ENCODE data around the gene CNFN.

Gene CNFN

GRCh38 chr19:42378225-42379215, 11.6 kb downstream of the CNFN start:
- H3K4me1 ChIP-seq (ENCODE audit: insufficient read depth, low read length), result peaks cover 3% of the 10 kb centered on the region
- H3K27me3 ChIP-seq (ENCODE audit: insufficient read depth, low read length), result no peaks in the 10 kb centered on the region
- H3K4me3 ChIP-seq (ENCODE audit: low read length), result no peak overlapping the region
- peaks cover 27% of the 10 kb centered on the region for H3K36me3 ChIP-seq (ENCODE audit: insufficient read depth, low read length)
- no peaks in the 10 kb centered on the region for H3K9me3 ChIP-seq (ENCODE audit: low read length)
- H2AFZ ChIP-seq (ENCODE audit: low read depth, low read length), result no peak overlapping the region

GRCh38 chr19:42376177-42376555, 13.9 kb downstream of the CNFN start:
- Histone ChIP-seq H3K36me3 (ENCODE audit: insufficient read depth, low read length) (peaks cover 38% of the 10 kb centered on the region), H3K4me3 (ENCODE audit: low read length) (no peak overlapping the region), H3K27me3 (ENCODE audit: insufficient read depth, low read length) (no peaks in the 10 kb centered on the region), H3K9me3 (ENCODE audit: low read length) (no peaks in the 10 kb centered on the region), H2AFZ (ENCODE audit: low read depth, low read length) (no peak overlapping the region), H3K4me1 (ENCODE audit: insufficient read depth, low read length) (peaks cover 3% of the 10 kb centered on the region)

- H2AFZ ChIP-seq (ENCODE audit: low read depth, low read length), result no peak overlapping the region
- peaks cover 3% of the 10 kb centered on the region for H3K4me1 ChIP-seq (ENCODE audit: insufficient read depth, low read length)
- no peak overlapping the region for H3K4me3 ChIP-seq (ENCODE audit: low read length)
- peaks cover 40% of the 10 kb centered on the region for H3K36me3 ChIP-seq (ENCODE audit: insufficient read depth, low read length)
- no peaks in the 10 kb centered on the region for H3K27me3 ChIP-seq (ENCODE audit: insufficient read depth, low read length)
- no peaks in the 10 kb centered on the region for H3K9me3 ChIP-seq (ENCODE audit: low read length)
These were observed 14.5 kb downstream of the CNFN start for GRCh38 chr19:42375415-42376176.

GRCh38 chr19:42374826-42375376, 15.2 kb downstream of the CNFN start:
- Histone ChIP-seq H3K9me3 (ENCODE audit: low read length) (no peaks in the 10 kb centered on the region), H3K4me3 (ENCODE audit: low read length) (no peak overlapping the region), H2AFZ (ENCODE audit: low read depth, low read length) (no peak overlapping the region), H3K4me1 (ENCODE audit: insufficient read depth, low read length) (peaks cover 9% of the 10 kb centered on the region), H3K27me3 (ENCODE audit: insufficient read depth, low read length) (no peaks in the 10 kb centered on the region), H3K36me3 (ENCODE audit: insufficient read depth, low read length) (peaks cover 46% of the 10 kb centered on the region)

- peaks cover 44% of the 10 kb centered on the region for H3K36me3 ChIP-seq (ENCODE audit: insufficient read depth, low read length)
- no peaks in the 10 kb centered on the region for H3K9me3 ChIP-seq (ENCODE audit: low read length)
- peaks cover 11% of the 10 kb centered on the region for H3K4me1 ChIP-seq (ENCODE audit: insufficient read depth, low read length)
- no peaks in the 10 kb centered on the region for H3K27me3 ChIP-seq (ENCODE audit: insufficient read depth, low read length)
- H3K4me3 ChIP-seq (ENCODE audit: low read length), result no peak overlapping the region
- H2AFZ ChIP-seq (ENCODE audit: low read depth, low read length), result no peak overlapping the region
These were observed 19.4 kb downstream of the CNFN start for GRCh38 chr19:42370626-42371175.

GRCh38 chr19:42370068-42370520, 20.0 kb downstream of the CNFN start:
- H2AFZ ChIP-seq (ENCODE audit: low read depth, low read length), result no peak overlapping the region
- H3K36me3 ChIP-seq (ENCODE audit: insufficient read depth, low read length), result peaks cover 42% of the 10 kb centered on the region
- peaks cover 11% of the 10 kb centered on the region for H3K4me1 ChIP-seq (ENCODE audit: insufficient read depth, low read length)
- H3K9me3 ChIP-seq (ENCODE audit: low read length), result no peaks in the 10 kb centered on the region
- no peaks in the 10 kb centered on the region for H3K27me3 ChIP-seq (ENCODE audit: insufficient read depth, low read length)
- H3K4me3 ChIP-seq (ENCODE audit: low read length), result no peak overlapping the region

GRCh38 chr19:42369433-42370067, 20.5 kb downstream of the CNFN start:
- no peak overlapping the region for H2AFZ ChIP-seq (ENCODE audit: low read depth, low read length)
- no peaks in the 10 kb centered on the region for H3K27me3 ChIP-seq (ENCODE audit: insufficient read depth, low read length)
- no peaks in the 10 kb centered on the region for H3K9me3 ChIP-seq (ENCODE audit: low read length)
- peaks cover 11% of the 10 kb centered on the region for H3K4me1 ChIP-seq (ENCODE audit: insufficient read depth, low read length)
- H3K36me3 ChIP-seq (ENCODE audit: insufficient read depth, low read length), result peaks cover 39% of the 10 kb centered on the region
- H3K4me3 ChIP-seq (ENCODE audit: low read length), result no peak overlapping the region

GRCh38 chr19:42368765-42369164, 21.3 kb downstream of the CNFN start:
- Histone ChIP-seq H3K9me3 (ENCODE audit: low read length) (peaks cover 1% of the 10 kb centered on the region), H2AFZ (ENCODE audit: low read depth, low read length) (no peak overlapping the region), H3K4me1 (ENCODE audit: insufficient read depth, low read length) (peaks cover 11% of the 10 kb centered on the region), H3K36me3 (ENCODE audit: insufficient read depth, low read length) (peaks cover 41% of the 10 kb centered on the region), H3K27me3 (ENCODE audit: insufficient read depth, low read length) (no peaks in the 10 kb centered on the region), H3K4me3 (ENCODE audit: low read length) (no peak overlapping the region)

- Histone ChIP-seq H2AFZ (ENCODE audit: low read depth, low read length) (no peak overlapping the region), H3K36me3 (ENCODE audit: insufficient read depth, low read length) (peaks cover 43% of the 10 kb centered on the region), H3K4me1 (ENCODE audit: insufficient read depth, low read length) (peaks cover 11% of the 10 kb centered on the region), H3K27me3 (ENCODE audit: insufficient read depth, low read length) (no peaks in the 10 kb centered on the region), H3K9me3 (ENCODE audit: low read length) (peaks cover 3% of the 10 kb centered on the region), H3K4me3 (ENCODE audit: low read length) (no peak overlapping the region)
These were observed 21.7 kb downstream of the CNFN start for GRCh38 chr19:42368360-42368759.

GRCh38 chr19:42367929-42368328, 22.2 kb downstream of the CNFN start:
- no peaks in the 10 kb centered on the region for H3K27me3 ChIP-seq (ENCODE audit: insufficient read depth, low read length)
- H2AFZ ChIP-seq (ENCODE audit: low read depth, low read length), result no peak overlapping the region
- H3K36me3 ChIP-seq (ENCODE audit: insufficient read depth, low read length), result peaks cover 47% of the 10 kb centered on the region
- peaks cover 4% of the 10 kb centered on the region for H3K9me3 ChIP-seq (ENCODE audit: low read length)
- peaks cover 11% of the 10 kb centered on the region for H3K4me1 ChIP-seq (ENCODE audit: insufficient read depth, low read length)
- no peak overlapping the region for H3K4me3 ChIP-seq (ENCODE audit: low read length)

- Histone ChIP-seq H3K36me3 (ENCODE audit: insufficient read depth, low read length) (peaks cover 49% of the 10 kb centered on the region), H3K9me3 (ENCODE audit: low read length) (peaks cover 4% of the 10 kb centered on the region), H3K4me1 (ENCODE audit: insufficient read depth, low read length) (peaks cover 11% of the 10 kb centered on the region), H2AFZ (ENCODE audit: low read depth, low read length) (no peak overlapping the region), H3K27me3 (ENCODE audit: insufficient read depth, low read length) (no peaks in the 10 kb centered on the region), H3K4me3 (ENCODE audit: low read length) (no peak overlapping the region)
These were observed 23.4 kb downstream of the CNFN start for GRCh38 chr19:42366673-42367072.

GRCh38 chr19:42363614-42364346, 26.3 kb downstream of the CNFN start:
- peaks cover 51% of the 10 kb centered on the region for H3K36me3 ChIP-seq (ENCODE audit: insufficient read depth, low read length)
- H3K9me3 ChIP-seq (ENCODE audit: low read length), result peaks cover 4% of the 10 kb centered on the region
- no peak overlapping the region for H3K4me3 ChIP-seq (ENCODE audit: low read length)

More at GRCh38 chr19:42363614-42364346, 26.3 kb downstream of the CNFN start:
- Histone ChIP-seq H2AFZ (ENCODE audit: low read depth, low read length) (no peak overlapping the region), H3K27me3 (ENCODE audit: insufficient read depth, low read length) (no peaks in the 10 kb centered on the region), H3K4me1 (ENCODE audit: insufficient read depth, low read length) (no peaks in the 10 kb centered on the region)

Measured in neuron (in vitro differentiated cells).